ENCODE results near the gene SPPL2B. TPM values are rescaled to one million over a fixed set of nuclear protein-coding genes. Genes with fewer than 3 reads are reported as not detected.
"Not testable (repeated sequence)": the region's sequence is repeated elsewhere in the genome, so short reads cannot be mapped to it uniquely, and the experiment has no call there.

SPPL2B gene, protein sequence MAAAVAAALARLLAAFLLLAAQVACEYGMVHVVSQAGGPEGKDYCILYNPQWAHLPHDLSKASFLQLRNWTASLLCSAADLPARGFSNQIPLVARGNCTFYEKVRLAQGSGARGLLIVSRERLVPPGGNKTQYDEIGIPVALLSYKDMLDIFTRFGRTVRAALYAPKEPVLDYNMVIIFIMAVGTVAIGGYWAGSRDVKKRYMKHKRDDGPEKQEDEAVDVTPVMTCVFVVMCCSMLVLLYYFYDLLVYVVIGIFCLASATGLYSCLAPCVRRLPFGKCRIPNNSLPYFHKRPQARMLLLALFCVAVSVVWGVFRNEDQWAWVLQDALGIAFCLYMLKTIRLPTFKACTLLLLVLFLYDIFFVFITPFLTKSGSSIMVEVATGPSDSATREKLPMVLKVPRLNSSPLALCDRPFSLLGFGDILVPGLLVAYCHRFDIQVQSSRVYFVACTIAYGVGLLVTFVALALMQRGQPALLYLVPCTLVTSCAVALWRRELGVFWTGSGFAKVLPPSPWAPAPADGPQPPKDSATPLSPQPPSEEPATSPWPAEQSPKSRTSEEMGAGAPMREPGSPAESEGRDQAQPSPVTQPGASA
- 20.0 and 22.5 TPM in 2 replicates for total RNA-seq

DNA sequence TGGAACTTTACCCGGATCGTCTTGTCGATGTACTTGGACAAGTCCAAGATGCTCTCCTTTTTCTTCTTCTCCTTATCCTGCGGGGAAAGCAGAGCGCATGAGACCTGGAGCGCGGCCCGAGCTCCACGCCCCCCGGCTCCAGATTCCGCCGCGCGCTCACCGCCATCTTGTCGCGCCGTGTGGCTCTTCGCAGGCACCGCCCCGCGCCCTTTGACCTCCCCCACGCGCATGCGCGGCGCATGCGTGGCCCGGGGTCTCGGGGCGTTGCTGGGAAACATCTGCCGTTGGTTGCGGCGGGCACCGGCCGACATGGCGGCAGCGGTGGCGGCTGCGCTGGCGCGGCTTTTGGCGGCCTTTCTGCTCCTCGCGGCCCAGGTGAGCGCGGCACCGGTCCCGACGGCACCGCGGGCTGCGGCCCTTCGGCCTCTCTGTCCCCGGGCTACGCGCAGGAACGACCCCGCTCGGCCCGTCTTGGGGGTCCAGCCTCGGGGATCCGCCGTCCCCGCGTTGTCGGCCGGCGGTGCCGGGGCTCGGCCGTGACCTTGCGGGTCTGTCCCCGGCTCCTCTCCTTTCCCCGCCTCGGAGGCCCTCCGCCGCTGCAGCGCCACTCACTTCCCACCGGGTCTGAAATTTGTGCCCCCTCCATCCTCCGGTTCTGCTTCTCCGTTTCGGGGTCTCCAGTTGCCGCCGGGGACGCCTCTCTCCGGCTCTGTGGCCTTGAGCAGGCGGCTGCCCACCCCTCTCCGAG is at the start of gene SPPL2B, which contains the start of gene LSM7:
SPPL2B (plus strand) TSS at position 284 of the 748 bp plus-strand sequence; CDS start at position 310, 26 bp downstream.
LSM7 (minus strand) TSS at position 186 of the 748 bp plus-strand sequence; CDS start at position 166, 20 bp downstream.
- DNase-seq (ENCODE audit: low read depth, low spot score): peak; percentile 54

DNA sequence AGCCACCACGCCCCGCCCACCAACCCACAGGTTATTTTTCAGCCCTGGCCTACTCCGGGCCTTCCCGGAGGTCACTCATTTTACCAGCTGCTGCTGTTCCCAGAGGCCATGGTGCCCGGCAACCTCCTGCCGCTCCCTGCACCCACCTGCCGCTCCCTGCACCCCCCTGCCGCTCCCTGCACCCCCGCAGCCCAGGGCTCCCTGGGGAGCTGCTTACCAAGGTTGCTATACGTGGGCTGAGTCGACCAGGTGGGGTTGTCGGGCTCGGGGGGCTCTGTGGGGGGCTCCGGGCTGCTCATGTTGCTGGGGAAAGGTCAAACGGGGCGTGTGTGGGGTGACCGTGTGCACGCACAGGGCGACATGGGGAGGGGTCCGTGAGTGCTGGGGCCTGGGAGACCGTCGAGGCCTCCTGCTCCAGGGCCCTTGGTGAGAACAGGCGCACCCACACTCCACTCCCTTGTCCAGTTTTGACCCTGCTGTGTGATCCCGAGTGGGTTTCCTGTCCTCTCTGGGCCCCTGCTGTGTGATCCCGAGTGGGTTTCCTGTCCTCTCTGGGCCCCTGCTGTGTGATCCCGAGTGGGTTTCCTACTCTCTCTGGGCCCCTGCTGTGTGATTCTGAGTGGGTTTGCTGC is 47.7 kb upstream of the SPPL2B start:
- no peak for DNase-seq (ENCODE audit: low read depth, low spot score)

DNA sequence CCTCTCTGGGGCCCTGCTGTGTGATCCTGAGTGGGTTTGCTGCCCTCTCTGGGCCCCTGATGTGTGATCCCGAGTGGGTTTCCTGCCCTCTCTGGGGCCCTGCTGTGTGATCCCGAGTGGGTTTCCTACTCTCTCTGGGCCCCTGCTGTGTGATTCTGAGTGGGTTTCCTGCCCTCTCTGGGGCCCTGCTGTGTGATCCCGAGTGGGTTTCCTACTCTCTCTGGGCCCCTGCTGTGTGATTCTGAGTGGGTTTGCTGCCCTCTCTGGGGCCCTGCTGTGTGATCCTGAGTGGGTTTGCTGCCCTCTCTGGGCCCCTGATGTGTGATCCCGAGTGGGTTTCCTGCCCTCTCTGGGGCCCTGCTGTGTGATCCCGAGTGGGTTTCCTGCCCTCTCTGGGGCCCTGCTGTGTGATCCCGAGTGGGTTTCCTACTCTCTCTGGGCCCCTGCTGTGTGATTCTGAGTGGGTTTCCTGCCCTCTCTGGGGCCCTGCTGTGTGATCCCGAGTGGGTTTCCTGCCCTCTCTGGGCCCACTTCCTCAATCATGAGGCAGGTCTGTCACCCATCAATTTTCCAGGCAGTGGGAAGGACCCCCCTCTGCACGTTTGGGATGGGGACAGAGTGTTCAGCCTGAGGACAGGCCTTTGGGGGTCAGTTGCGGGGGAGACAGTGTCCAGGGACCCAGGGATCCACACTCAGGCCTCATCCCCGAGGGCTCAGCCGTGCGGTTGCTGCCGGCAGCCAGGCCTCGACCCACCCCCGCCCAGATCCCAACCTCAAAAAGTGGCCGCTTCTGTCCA is 47.0 kb upstream of the SPPL2B start:
- not testable (repeated sequence) for DNase-seq (ENCODE audit: low read depth, low spot score)

DNA sequence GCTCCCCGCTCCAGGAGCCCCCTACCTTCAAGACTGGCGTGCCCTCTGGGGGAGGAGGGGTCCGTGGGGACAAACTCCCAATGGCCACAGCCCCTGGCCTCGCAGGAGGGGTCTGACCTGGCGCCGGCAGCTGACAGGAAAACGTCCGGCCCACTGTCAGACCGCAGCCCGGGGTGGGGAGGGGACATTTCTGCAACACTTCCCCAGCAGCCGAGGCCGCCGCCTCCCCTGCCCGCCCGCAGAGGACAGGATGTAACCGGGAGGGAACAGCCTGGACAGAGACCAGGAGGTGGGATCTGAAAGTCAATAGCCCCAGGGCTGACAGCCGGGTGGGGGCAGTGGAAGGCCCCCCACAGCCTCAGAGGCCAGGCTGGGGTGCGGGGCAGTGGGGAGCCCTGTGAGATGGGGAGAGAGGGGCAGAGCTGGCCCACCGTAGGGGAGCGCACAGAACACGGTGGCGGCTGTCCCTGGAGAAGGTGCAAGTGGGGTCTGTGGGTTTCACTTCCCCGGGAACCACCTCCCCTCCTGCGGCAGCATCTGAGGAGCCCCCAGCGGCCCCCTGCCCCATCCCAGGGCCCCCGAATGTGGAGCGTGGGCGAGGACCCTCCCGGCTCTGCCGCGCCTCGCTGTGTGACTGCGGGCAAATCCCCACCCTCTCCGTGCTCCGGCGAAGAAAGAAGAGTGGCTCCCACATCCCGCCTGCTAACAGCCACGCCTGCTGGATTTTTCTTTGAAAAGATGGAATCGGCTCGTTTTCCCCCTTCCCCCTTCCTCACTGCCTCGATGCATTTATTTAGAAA is 46.2 kb upstream of the SPPL2B start, which contains the start of gene PEAK3:
PEAK3 (minus strand) TSS at position 114 of the 800 bp plus-strand sequence. CDS start 1,244 bp downstream, outside the sequence.
- no peak for DNase-seq (ENCODE audit: low read depth, low spot score)

DNA sequence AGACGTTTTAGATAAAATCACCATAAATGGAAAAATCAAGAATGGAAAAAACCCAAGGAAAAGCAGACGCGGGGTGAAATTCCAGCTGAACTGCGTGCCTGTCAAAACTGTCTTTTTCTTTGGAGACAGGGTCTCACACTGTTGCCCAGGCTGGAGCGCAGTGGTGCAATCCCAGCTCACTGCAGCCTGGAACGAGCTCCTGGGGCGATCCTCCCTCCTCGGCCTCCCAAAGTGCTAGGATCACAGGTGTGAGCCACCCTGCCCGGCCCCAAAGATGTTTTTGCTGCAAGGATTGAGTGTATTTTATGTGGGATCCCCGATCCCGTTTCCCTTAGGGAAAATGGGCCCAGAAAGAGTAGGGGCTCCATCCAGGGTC is 45.6 kb upstream of the SPPL2B start:
- no peak for DNase-seq (ENCODE audit: low read depth, low spot score)

DNA sequence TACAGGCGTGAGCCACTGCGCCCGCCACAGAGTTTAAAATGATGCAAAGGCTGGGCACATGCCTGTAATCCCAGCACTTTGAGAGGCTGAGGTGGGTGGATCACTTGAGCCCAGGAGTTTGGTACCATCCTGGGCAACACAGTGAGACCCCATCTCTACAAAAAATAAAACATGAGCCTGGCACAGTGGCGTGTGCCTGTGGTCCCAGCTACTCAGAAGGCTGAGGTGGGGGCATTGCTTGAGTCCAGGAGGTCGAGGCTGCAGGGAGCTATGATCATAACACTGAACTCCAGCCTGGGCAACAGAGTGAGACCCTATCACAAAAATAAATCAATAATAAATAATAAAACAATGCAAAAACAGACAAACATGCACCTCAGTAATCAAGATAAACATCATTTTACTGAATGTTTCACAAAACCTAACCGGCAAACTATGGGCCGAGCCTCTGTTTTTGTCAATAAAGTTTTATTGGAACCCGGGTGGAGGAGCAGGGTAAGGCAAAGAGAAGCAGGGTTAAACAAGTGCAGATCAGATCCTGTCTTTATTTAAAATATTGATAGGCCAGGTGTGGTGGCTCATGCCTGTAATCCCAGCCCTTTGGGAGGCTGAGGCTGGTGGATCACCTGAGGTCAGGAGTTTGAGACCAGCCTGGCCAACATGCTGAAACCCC is 44.5 kb upstream of the SPPL2B start:
- DNase-seq (ENCODE audit: low read depth, low spot score): no peak

DNA sequence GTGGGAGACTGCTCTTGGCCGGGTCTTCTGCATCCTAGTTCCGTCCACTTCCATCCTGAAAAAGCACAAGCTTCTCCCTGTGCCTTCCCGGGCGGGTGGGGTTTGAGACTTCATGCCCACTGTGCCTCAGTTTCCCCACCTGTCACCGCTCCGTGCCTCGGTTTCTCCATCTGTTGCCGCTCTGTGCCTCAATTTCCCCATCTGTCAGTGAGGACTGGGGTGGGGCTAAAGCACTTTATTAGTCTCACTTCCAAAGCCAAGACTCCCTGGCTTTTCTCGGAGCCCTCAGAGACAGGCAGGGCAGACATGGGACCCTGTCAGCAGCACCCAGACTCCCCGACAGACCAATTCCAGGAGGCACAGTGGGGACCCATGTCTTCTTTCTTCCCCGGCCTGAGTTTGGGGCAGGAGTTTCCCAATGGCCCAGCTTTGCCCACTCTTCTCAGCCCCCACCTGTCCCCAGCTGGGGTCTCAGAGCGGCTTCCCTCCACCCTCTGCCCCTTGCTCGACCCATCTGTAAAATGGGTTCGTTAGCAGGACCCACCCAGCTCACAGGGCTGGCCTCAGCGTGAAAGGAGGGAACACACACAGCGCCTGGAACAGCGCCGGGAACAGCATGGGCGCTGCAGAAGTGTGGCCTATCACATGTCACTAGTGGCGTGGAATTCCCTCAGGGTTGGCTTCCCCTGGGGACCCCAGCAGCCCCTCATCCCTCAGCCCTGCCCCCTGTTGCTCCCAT is 41.9 kb upstream of the SPPL2B start:
- DNase-seq (ENCODE audit: low read depth, low spot score): no peak

DNA sequence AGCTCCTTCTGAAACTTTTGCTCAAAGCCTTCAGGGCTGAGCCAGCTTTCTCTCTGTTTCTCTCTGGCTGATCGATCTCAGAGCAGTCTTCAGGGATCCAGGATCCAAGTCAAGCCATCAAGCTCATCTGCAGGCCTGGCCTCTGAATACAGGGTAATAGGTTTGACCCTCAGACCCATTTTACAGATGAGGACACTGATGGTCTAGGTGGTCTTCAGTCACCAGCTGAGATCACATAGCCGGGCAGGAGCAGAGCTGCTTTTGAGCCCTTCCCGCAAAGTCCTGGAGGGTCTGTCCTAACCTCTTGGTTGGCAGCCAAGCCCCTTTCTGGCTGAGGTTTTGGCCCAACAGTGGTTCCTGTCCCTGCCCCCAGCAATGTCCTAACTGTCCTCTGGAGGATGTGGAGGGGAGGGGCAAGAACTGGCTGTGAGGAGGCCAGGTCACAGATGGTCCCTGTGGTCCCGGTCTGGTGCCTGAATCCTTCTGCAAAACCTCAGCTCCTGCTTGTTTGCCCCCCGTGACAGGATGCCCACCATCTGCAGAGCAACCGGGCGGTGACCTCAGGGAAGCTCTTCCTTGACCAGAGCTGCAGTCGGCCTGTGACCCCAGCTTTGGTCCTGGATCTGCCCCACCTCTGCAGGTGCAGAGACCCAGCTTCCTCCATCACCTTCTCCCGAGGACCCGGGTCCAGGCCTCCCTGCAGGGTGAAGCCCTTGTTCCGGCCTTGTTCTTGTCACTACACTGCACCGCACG is 40.7 kb upstream of the SPPL2B start:
- no peak for DNase-seq (ENCODE audit: low read depth, low spot score)

DNA sequence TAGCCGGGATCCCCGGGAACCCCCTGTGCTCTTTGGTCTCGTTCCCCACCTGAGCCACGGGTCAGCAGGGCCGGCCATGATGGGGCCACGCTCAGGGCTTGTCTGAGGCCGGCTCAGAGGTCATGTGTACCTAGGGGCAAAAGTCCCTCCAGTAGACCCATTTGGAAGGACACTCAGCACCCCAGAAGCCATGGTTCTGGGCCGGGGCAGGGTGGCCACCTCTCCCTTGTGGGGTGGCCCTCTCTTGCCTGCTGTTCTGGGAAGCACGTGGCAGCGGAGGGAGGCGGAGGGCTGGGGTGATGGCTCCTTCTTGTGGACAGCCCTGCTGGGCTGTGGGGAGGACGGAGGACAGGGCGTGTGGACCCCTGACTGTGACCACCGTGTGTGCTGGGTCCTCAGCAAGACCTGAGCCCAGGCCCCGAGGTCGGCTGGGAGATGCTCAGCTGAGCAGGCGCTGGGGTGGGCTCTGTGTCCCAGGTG is 40.1 kb upstream of the SPPL2B start:
- DNase-seq (ENCODE audit: low read depth, low spot score): no peak

DNA sequence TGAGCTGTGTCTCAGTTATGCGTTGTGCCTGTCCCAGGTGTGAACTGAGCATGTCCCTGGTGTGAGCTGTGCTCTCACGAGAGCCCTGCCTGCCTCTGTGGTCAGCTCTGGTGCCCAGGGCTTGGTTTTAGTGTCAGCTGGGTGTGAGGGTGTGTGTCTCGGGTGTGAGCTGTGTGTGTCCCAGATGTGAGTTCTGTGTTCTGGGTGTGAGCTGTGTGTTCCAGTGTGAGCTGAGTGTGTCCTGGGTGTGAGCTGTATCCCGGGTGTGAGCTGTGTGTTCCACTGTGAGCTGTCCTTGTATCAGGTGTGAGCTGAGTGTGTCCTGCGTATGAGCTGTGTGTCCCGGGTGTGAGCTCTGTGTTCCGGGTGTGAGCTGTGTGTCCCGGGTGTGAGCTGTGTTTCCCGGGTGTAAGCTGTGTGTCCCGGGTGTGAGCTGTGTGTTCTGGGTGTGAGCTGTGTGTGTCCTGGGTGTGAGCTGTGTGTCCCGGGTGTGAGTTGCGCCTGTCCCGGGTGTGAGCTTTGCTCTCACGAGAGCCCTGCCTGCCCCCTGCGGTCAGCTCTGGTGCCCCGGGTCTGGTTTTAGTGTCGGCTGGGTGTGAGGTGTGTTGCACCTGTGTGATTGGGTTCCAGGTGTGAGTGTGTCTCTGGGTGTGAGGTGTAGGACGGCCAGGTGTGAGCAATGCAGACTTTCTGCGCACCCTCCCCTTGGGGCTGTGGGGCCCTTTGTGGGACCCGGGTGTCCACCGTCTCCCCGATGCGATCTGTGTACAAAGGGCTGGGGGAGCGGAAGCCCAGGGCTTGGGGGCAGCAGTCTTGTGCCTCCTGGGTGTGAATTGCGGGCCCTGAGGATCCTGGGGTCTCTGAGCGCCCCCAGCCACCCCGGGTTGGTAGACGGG is 39.4 kb upstream of the SPPL2B start:
- no peak for DNase-seq (ENCODE audit: low read depth, low spot score)

DNA sequence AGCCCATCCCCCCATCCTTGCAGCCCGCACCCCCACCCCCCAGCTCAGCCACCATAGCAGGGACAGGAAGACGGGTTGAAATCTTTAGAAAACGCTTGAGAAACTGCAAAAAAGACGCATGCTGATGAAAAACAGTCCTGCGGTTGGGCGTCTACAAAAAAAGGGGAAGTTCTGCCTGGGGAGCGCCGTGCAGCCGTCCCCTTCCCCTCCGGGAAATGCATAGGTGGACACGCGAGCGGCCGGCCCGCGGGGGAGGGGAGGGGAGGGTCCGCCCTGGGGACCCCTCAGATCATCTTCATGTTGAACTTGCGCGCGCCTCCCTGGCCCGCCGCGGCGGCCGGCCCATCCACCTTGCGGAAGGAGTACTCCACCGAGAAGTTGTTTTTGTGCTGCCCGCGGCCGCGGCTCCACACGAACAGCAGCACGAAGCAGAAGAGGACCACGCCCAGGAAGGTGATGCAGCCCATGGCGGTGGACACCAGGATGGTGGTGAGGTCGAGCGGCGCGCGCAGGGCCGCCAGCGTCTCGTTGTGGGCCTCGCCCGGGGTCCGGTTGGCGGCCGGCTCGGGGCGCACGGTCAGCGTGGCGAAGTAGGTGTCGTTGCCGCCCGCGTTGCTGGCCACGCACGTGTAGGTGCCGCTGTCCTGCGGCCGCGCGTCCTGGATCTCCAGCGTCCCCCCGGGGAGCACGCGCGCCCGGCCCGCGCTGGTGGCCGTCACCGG is 38.6 kb upstream of the SPPL2B start:
- DNase-seq (ENCODE audit: low read depth, low spot score): no peak

DNA sequence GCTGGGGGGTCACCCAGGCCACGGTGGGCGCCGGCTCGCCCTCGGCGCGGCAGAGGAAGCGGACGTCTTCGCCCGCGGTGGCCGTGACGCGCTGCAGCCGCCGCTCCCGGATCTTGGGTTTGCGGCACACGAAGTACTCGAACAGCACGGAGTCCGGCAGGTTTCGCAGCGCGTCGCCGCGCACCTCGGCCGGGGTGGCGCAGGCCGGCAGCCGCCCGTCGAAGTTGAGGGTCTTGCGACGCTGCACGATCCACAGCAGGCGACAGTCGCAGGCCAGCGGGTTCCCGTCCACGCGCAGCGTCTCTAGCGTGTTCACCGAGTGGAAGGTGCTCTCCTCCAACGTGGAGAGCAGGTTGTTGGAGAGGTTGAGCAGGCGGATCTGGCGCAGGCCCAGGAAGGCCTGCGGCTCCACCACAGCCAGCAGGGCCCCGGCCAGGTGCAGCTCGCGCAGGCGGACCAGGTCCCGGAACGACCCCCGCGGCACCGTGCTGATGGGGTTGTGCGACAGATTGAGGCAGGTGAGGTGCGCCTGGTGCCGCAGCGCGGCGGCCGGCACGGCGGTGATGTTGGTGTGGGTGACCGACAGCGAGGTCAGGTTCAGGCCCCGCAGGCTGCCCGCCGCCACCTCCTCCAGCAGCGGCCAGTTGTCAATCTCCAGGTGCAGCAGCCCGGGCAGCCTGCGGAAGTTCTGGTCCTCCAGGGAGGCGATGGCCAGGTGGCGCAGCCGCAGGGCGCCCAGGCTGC is 37.9 kb upstream of the SPPL2B start:
- DNase-seq (ENCODE audit: low read depth, low spot score): no peak

DNA sequence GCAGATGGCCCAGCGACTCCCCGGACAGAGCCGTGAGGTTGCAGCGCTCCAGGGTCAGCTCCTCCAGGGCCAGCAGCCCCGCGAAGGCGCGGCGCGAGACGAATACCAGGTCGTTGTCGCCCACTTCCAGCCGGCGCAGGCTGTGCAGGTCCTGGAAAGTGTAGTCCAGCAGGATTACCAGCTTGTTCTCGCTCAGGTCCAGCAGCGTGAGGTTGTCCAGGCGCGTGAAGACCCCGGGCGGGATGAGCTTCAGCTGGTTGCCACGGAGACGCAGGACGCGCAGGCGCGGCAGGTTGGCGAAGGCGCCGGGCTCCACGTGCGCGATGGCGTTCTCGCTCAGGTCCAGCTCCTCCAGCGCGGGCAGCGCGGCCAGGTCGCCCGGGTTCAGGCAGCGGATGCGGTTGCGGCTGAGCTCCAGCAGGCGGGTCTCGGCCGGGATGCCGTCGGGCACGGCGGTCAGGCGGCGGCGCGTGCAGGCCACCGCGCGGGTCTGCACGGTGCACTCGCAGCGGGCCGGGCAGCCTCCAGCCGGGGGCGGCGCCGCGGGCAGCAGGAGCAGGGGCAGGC is 37.2 kb upstream of the SPPL2B start:
- DNase-seq (ENCODE audit: low read depth, low spot score): no peak

DNA sequence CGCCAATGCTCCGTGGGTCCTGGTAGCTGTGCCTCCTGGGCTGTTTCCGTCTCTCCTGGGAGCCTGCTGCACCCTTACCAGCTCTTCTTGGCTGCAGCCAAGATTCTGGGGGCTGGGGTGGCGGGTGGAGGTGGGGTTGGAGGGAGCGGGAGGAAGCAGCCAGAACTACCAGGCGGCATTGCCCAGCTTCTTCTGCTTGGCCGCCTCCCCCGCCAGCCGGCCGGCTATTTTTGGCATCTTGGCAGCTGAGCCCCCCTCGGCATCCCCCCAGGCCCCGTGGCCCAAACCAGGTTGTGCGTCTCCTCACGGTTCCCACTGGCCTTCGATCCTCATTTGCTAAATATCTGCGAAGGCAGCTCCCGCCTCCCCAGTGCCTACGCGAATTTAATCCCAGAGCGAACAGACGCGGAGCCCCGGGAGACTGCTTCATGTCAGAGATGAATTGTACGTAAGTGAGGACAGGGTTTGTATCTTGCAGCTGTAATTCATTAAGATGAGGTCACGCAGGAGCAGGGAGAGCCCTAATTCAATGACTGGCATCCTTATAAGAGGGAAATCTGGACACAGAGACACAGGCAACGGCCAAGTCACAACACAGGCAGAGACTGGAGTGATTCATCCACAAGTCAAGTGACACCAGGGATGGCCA is 33.7 kb upstream of the SPPL2B start:
- DNase-seq (ENCODE audit: low read depth, low spot score): no peak

Measured in pulmonary artery endothelial cell (primary cell).